Effector memory CD8-positive, alpha-beta T cell (primary cell): ENCODE data around the gene S100PBP.
A peak's percentile ranks its signal among the peaks of the same experiment; 100 is the strongest.

Source experiments
- ATAC-seq: fragments of 150-1000 bp; cut with Tn5 transposase; replicated peaks from 2 replicates; pipeline ENCODE4 v1.10.0; 2021; ENCODE audit warnings: mild to moderate bottlenecking, moderate library complexity
- DNase-seq, 3 experiments: peaks; one replicate each; pipeline ENCODE4 v3.0.0; 2021
- H3K27ac Mint-ChIP-seq, 2 donors: one replicate each; pipeline ENCODE4 v1.8.0; 2022; ENCODE audit warnings: mild to moderate bottlenecking in 2 of 2, mixed read lengths in 2 of 2, moderate library complexity in 2 of 2
- H3K27me3 Mint-ChIP-seq, 2 donors: one replicate each; pipeline ENCODE4 v1.8.0; 2022; ENCODE audit warnings: mixed read lengths in 2 of 2
- H3K36me3 Mint-ChIP-seq: one replicate; pipeline ENCODE4 v1.8.0; 2022; ENCODE audit warnings: mild to moderate bottlenecking, moderate library complexity, mixed read lengths; ENCODE audit not compliant: insufficient read depth
- H3K4me1 Mint-ChIP-seq, 2 donors: one replicate each; pipeline ENCODE4 v1.8.0; 2022; ENCODE audit warnings: low read depth in 2 of 2, mixed read lengths in 2 of 2
- H3K4me3 Mint-ChIP-seq, 2 donors: one replicate each; pipeline ENCODE4 v1.8.0; 2022; ENCODE audit warnings: mild to moderate bottlenecking in 2 of 2, mixed read lengths in 2 of 2, moderate library complexity in 2 of 2
- H3K9me3 Mint-ChIP-seq, 2 donors: one replicate each; pipeline ENCODE4 v1.8.0; 2022; ENCODE audit warnings: mixed read lengths in 2 of 2

Gene S100PBP

DNA sequence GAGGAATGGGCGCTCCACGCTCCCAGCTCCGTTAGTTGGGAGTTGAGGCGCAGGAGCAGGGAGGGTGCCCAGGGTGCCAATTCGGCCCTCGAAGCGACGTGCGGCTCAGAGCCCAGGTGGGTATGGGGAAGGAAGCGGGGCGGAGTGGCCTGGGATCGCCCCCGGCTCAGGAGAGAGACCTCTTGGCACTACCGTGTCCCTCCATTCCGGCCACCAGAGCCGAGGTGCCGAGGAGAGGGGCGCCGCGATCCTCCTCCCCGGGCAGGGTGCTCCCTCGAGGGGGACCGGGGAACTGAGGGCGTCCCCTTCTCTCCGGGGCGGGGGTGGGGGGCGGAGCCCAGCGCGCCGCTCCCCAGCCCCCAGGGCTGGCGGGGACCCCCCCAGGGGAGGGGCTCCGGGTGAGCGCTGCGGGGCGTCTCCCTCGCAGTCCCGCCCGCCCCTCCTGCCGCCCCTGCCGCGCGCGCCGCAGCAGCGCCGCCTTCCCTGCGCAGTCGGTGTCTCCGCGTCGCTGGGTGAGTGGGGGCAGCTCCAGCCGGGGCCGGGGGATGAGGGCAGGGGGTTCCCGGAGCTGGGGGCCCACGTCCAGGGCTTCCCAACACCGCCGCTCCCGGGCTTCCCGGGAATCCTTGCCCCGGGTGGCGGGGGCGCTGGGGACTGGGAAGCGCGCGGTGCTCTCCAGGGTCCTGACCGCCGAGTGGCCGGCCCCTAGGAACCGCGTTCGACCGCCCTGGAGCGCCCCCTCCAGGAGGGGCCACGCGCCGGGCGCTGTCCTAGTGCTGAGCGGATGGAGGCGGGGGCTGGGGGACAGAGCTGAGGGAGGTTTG is 68.8 kb downstream of the S100PBP start, which contains the start of gene HPCA:
HPCA (plus strand) TSS at position 488 of the 824 bp plus-strand sequence. CDS start 2,408 bp downstream, outside the sequence.
- Mint-ChIP-seq H3K4me3 (peak within 1 kb of the TSS; percentile 55 to 58), H3K27ac (no peak within 1 kb of the TSS), H3K36me3 (no peaks in the 10 kb centered on the region), H3K27me3 (peaks cover 69 to 90% of the 10 kb centered on the region in 2 donors), H3K4me1 (peaks cover 0 to 8% of the 10 kb centered on the region in 2 donors), H3K9me3 (no peaks in the 10 kb centered on the region)
- peak; percentile 31 to 43 (median 42) for DNase-seq
- peak; percentile 84 for ATAC-seq

DNA sequence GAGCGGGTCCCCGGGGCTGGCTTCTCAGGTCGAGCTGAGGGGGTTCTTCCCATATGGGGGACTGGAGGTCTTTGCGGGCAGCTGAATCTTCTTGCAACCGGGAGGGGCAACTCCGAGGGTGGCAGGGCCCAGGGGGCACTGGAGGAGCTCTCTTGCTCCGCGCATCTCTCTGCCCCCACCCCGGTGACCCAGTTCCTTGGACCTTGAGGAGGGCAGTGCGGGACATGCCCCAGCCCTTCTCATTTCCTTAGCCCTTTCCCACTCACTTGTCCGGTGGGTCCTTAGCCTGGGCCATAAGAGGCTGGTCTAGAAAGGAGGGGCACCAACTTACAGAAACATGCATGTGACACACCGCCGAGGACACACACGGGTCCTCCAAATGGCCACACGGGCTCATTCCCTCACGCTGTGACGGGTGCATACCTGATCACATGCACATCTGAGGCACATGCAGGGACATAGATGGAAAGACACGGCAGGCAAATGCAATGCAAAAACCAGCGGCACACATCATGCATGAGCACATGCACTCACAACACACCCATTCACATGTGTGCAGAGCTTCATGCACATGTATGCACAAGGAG is 69.5 kb downstream of the S100PBP start:
- Mint-ChIP-seq H3K4me3 (no peak overlapping the region), H3K27me3 (peaks cover 74 to 90% of the 10 kb centered on the region in 2 donors), H3K4me1 (peaks cover 0 to 8% of the 10 kb centered on the region in 2 donors), H3K27ac (no peak overlapping the region), H3K9me3 (no peaks in the 10 kb centered on the region), H3K36me3 (no peaks in the 10 kb centered on the region)
- no peak for DNase-seq
- ATAC-seq = no peak

DNA sequence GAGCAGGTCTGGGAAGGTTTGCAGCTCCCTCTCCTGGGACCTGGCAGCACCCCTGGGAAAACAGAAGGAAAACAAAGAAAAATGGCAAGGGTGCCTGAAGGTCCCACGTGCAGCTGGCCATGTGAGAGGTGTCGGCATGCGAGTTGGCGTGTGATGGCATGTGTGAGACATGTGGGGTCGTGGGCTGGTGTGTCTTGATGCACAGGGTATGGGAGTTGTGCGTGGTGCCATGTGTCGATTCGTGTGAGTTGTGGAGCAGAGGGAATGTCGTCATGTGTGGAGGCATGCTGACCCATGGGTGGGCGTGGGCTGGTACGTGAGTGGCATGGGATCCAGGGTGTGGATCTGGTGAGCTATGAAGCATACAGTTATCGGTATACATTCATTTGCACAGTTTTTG is 70.2 kb downstream of the S100PBP start:
- H3K4me3 Mint-ChIP-seq = no peak overlapping the region
- DNase-seq = no peak
- no peak for ATAC-seq
- H3K9me3 Mint-ChIP-seq = no peaks in the 10 kb centered on the region
- peaks cover 0 to 13% of the 10 kb centered on the region in 2 donors for H3K4me1 Mint-ChIP-seq
- H3K36me3 Mint-ChIP-seq = no peaks in the 10 kb centered on the region
- peaks cover 82 to 95% of the 10 kb centered on the region in 2 donors for H3K27me3 Mint-ChIP-seq
- no peak overlapping the region for H3K27ac Mint-ChIP-seq

DNA sequence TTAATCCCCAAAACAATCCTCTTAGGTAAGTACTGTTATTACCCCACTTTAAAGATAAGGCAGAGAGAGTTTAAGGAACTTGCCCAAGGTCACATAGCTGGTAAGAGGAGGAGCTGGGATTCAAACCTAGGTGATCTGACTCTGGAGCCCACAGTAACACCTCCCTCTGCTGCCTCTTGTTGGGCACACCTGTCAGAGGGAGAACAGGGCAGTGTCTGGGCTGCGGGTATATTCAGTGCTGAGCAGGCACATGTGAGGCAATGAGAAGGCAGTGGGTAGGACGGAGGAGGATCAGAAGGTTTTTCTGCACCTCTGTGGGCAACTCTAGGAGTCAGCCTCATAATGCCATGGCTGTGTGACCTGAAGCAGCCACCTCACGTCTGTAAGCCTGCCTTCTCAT is 70.7 kb downstream of the S100PBP start:
- no peak for DNase-seq
- Mint-ChIP-seq H3K4me1 (peaks cover 0 to 14% of the 10 kb centered on the region in 2 donors), H3K27ac (no peak overlapping the region), H3K36me3 (no peaks in the 10 kb centered on the region), H3K9me3 (no peaks in the 10 kb centered on the region), H3K27me3 (peaks cover 83 to 98% of the 10 kb centered on the region in 2 donors), H3K4me3 (no peak overlapping the region)
- no peak for ATAC-seq

DNA sequence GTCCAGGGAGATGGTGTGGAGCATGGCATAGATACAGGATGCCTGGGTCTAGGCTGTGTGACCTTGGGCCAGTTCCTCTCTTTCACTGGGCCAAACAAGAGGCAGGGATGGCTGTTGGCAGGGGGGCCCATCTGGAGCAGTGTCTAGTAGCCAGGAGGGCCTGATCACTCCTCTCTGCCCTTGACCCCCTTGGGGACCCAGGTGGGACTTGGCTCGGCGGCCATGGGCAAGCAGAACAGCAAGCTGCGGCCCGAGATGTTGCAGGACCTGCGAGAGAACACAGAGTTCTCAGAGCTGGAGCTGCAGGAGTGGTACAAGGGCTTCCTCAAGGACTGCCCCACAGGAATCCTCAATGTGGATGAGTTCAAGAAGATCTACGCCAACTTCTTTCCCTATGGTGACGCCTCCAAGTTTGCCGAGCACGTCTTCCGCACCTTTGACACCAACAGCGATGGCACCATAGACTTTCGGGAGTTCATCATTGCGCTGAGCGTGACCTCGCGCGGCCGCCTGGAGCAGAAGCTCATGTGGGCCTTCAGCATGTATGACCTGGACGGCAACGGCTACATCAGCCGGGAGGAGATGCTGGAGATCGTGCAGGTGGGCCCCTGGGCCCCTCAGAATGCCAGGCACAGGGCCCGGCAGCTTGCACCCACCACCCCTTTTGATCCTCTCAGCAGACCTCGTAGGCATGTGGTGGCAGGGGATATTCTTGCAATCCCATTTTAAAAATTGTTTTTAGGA is 71.4 kb downstream of the S100PBP start:
- Mint-ChIP-seq H3K27me3 (peaks cover 76 to 98% of the 10 kb centered on the region in 2 donors), H3K27ac (no peak overlapping the region), H3K4me1 (peaks cover 0 to 18% of the 10 kb centered on the region in 2 donors), H3K4me3 (no peak overlapping the region), H3K36me3 (no peaks in the 10 kb centered on the region), H3K9me3 (no peaks in the 10 kb centered on the region)
- DNase-seq (no peak), ATAC-seq (no peak)

DNA sequence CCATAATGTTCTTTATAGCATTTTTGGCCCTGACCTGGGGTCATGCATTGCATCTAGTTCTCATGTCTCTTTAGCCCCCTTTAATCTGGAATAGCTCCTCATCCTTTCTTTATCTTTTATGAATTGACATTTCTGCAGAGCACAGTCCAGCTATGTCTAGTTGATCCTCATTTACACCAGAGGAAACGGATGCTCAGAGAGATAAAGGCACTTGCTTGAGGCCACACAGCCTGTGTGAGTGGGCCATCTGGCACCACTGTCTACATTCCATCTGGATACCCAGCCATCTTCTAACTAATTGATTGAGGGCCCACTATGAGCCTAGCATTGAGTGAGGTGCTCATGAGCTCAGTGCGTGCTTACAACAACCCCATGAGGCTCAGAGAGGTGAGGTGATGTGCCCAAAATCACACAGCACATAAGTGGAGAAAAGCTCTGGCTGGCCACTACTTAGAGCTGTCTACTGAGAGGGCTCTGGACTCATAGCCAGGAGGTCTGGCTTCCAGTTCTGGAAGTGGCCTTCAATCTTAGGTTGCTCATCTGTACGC is 72.4 kb downstream of the S100PBP start:
- ATAC-seq = no peak
- Mint-ChIP-seq H3K4me3 (no peak overlapping the region), H3K27me3 (peaks cover 69 to 98% of the 10 kb centered on the region in 2 donors), H3K27ac (no peak overlapping the region), H3K9me3 (no peaks in the 10 kb centered on the region), H3K4me1 (peaks cover 0 to 18% of the 10 kb centered on the region in 2 donors), H3K36me3 (no peaks in the 10 kb centered on the region)
- no peak for DNase-seq

DNA sequence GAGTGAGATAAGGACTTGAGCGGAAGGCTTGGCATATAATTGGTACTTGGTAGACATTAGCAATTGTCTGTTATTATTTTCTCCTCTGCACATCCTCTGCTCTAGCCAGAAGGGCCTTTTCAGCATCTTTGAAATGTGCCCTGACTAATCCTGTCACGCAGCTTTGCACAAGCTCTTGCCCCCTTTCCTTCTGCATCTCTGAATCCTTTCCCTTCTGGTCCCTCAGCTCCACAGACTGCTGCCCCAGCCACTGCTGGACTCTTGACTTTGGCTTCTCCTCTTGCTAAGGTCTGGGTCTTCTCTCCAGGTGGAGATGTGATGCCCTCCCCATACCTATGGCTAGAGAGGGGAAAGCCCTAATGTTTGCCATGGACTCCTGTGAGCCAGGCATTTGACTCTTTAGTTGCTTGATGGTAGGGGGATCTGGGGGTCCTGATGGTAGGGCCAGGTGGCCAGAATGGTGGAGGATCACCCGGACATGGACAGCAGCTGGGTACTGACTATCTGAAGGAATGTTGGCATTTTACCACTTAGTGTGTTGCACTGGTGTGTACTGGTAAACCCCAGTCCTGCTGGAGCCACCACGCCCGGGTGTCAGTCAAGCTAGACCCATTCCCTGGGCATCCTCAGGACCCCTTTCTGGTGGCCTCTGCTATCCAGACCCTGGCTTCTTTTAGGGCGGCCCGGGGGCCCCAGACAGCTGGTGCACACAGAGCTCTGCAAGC is 73.2 kb downstream of the S100PBP start:
- Mint-ChIP-seq H3K4me1 (peaks cover 0 to 15% of the 10 kb centered on the region in 2 donors), H3K4me3 (no peak overlapping the region), H3K9me3 (no peaks in the 10 kb centered on the region), H3K27me3 (peaks cover 60 to 98% of the 10 kb centered on the region in 2 donors), H3K36me3 (no peaks in the 10 kb centered on the region), H3K27ac (no peak overlapping the region)
- DNase-seq (no peak), ATAC-seq (no peak)

DNA sequence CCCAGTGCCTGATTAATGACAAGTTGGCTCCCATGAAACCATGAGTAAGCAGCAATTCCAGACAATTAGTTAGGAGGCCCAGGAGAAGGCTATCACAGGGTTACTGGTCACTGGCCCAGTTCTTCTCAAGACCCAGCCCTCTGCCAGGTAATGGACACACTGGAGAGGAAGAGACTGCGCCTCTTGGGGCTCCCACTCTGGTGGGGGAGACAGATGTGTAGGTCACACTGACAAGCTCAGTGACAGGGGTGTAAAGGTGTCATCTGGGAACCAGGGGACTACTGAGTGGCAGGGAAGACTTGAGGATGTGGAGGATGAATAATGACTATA is 73.8 kb downstream of the S100PBP start:
- Mint-ChIP-seq H3K4me1 (peaks cover 0 to 15% of the 10 kb centered on the region in 2 donors), H3K9me3 (no peaks in the 10 kb centered on the region), H3K27me3 (peaks cover 58 to 98% of the 10 kb centered on the region in 2 donors), H3K4me3 (no peak overlapping the region), H3K36me3 (no peaks in the 10 kb centered on the region), H3K27ac (no peak overlapping the region)
- DNase-seq (no peak), ATAC-seq (no peak)

DNA sequence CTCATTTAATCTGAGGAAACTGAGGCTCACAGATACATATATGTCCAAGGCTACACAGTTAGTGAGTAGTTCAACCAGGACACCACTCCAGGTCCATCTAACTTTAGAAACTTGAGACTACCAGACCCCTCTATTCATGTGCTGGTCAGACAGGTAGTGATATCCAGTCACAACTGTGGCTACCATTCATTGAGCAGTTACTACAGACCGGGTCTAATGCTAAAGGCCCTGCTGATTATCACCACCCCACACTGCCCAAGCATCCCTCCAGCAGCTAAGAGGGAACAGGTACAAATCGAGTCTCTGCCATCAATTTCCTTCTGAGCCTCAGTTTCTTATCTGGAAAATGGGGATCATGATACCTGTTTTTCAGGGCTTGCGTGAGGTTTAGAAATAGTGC is 74.2 kb downstream of the S100PBP start:
- peaks cover 62 to 100% of the 10 kb centered on the region in 2 donors for H3K27me3 Mint-ChIP-seq
- peaks cover 0 to 14% of the 10 kb centered on the region in 2 donors for H3K4me1 Mint-ChIP-seq
- ATAC-seq (no peak), DNase-seq (no peak)
- no peaks in the 10 kb centered on the region for H3K9me3 Mint-ChIP-seq
- no peak overlapping the region for H3K27ac Mint-ChIP-seq
- no peaks in the 10 kb centered on the region for H3K36me3 Mint-ChIP-seq
- peak overlapping the region; percentile 62 to 75 for H3K4me3 Mint-ChIP-seq

DNA sequence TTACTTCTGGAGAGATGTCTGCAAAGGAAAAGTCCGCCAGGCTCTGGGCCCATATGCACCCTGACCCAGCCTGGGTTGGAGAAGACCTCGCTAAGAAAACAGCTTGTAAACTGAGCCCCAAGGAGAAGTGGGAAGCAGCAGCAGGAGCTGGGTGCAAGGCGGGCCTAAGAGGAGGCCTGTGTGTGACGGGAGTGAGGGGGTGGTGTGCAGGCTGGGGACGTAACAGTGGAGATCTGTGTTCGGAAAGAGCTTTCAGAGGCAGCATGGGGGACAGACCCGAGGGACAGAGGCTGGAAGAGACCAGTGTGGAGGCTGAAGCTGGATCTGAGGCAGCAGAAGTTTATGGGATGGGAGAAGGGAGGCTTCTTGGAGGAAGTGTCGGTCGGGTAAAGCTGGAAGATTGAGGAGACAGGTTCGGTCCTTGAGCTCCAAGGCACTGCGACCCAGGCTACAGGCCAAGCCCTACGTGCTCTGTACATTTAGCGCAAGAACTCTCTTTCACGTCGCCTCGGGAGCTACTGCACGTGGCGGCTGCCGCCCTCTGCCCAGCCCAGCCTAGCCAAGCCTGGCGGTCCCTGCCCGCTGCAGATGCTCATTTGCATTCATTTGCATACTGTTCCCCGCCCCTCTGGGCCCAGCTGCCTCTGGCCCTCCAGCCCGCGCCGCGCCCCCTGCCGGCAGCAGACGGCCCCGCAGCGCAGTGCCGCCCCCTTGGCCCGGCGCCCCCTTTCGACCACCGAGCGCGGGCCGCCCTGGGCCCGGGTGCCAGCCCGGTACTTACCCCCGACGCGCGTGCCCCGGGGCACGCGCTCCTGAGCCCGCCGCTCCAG is 75.1 kb downstream of the S100PBP start:
- Mint-ChIP-seq H3K4me3 (peak overlapping the region; percentile 70 to 75), H3K36me3 (no peaks in the 10 kb centered on the region), H3K27me3 (peaks cover 57 to 100% of the 10 kb centered on the region in 2 donors), H3K4me1 (peaks cover 0 to 11% of the 10 kb centered on the region in 2 donors), H3K9me3 (no peaks in the 10 kb centered on the region), H3K27ac (peak overlapping the region in 1 of 2 donors; percentile 39)
- DNase-seq (peak in 2 of 3 experiments; percentile 28 to 42), ATAC-seq (peak; percentile 82)

DNA sequence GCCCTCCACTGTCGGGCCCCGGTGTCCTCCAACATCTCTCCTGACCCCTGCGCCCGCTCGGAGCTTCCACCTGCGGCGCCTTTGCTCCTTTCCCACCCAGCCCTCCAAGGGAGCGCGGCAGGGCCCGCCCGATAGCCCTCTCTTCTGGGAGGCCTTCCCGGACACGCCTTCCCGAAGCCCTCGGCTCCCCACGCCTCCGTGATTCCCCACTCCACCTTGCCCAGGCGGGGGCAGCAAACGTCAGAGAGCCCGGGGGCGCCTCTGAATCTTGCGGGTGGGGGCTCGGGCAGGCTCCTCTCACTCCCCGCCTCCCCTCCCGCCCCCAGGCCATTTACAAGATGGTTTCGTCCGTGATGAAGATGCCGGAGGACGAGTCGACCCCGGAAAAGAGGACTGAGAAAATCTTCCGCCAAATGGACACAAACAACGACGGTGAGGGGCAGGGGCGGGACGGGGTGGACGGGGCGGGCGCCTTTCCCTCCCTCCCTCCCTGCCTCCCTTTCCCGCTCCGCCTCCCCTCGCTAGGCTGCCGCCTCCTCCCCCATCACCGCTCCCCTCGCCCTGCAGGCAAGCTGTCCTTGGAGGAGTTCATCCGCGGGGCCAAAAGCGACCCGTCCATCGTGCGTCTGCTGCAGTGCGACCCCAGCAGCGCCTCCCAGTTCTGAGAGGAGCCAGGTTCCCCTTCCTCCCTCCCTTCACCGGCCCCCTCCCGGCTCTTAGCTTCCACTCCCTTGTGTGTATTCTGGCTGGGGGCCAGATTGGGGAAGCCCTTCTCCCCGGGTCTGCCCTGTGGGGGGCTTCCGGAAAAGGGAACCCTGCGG is 76.0 kb downstream of the S100PBP start:
- DNase-seq = no peak
- Mint-ChIP-seq H3K4me3 (peak overlapping the region; percentile 70 to 75), H3K9me3 (no peaks in the 10 kb centered on the region), H3K4me1 (peaks cover 0 to 11% of the 10 kb centered on the region in 2 donors), H3K27ac (no peak overlapping the region), H3K36me3 (no peaks in the 10 kb centered on the region), H3K27me3 (peaks cover 55 to 100% of the 10 kb centered on the region in 2 donors)
- peak; percentile 44 for ATAC-seq
